Suprapubic skin (tissue), 4 donors: ENCODE measurements around the gene WDR5. TPM values are rescaled to one million over a fixed set of nuclear protein-coding genes. Genes with fewer than 3 reads are reported as not detected.

Experiments used
- DNase-seq, 2 donors: peaks; one replicate each; pipeline ENCODE4 v3.0.0-alpha.2; 2019; ENCODE audit warnings: low spot score in 2 of 2
- H3K27ac ChIP-seq: fragments of 200-600 bp; sonication (generic); one replicate; pipeline ENCODE4 v1.5.1; 2019
- H3K27me3 ChIP-seq: fragments of 200-600 bp; sonication (generic); one replicate; pipeline ENCODE4 v1.5.1; 2019
- H3K36me3 ChIP-seq: fragments of 200-600 bp; sonication (generic); one replicate; pipeline ENCODE4 v1.5.1; 2019
- H3K4me1 ChIP-seq: fragments of 200-600 bp; sonication (generic); one replicate; pipeline ENCODE4 v1.5.1; 2019
- H3K4me3 ChIP-seq: fragments of 200-600 bp; sonication (generic); one replicate; pipeline ENCODE4 v1.5.1; 2019; ENCODE audit warnings: mild to moderate bottlenecking
- H3K9me3 ChIP-seq: fragments of 200-600 bp; sonication (generic); one replicate; pipeline ENCODE4 v1.5.1; 2019
- EP300 ChIP-seq: sonication (generic); formaldehyde crosslinking; IDR thresholded peaks from one replicate; pipeline ENCODE4 v1.6.1; 2017; ENCODE audit warnings: antibody characterized with exemption
- POLR2A ChIP-seq, 2 donors: fragments of 450-650 bp; IDR thresholded peaks; one replicate each; pipeline ENCODE4 v1.6.1; 2017; ENCODE audit warnings: antibody characterized with exemption in 2 of 2, mild to moderate bottlenecking in 2 of 2, moderate library complexity in 2 of 2
- POLR2AphosphoS5 ChIP-seq, 3 donors: sonication (generic); formaldehyde crosslinking; IDR thresholded peaks; one replicate each; pipeline ENCODE4 v1.6.1; 2017; ENCODE audit warnings: antibody characterized with exemption in 3 of 3
- WGBS: methylation state at CpG from one replicate; pipeline ENCODE4 v1.1.5; 2018; 5-methylcytosine and 5-hydroxymethylcytosine counted together
- total RNA-seq, 4 donors: library from RNA; depleted of rRNA; stranded (reverse); fragments of >200 nt; gene quantifications; one replicate each; pipeline ENCODE4 v1.1.0, GENCODE V29; 2016
- TF ChIP-seq, protein P1 (sequence below), 2 donors: fragments of 200-600 bp in 1 of 2; fragments of 450-650 bp in 1 of 2; sonication (generic) in 1 of 2; IDR thresholded peaks; one replicate each; pipeline ENCODE4 v1.5.1; 2016 to 2019; ENCODE audit warnings: antibody characterized with exemption in 2 of 2, mild to moderate bottlenecking in 1 of 2, moderate library complexity in 1 of 2

The WDR5 gene
- total RNA-seq, 4 donors from 2014 or later: 21.7 to 37.8 (median 26.5) TPM

DNA sequence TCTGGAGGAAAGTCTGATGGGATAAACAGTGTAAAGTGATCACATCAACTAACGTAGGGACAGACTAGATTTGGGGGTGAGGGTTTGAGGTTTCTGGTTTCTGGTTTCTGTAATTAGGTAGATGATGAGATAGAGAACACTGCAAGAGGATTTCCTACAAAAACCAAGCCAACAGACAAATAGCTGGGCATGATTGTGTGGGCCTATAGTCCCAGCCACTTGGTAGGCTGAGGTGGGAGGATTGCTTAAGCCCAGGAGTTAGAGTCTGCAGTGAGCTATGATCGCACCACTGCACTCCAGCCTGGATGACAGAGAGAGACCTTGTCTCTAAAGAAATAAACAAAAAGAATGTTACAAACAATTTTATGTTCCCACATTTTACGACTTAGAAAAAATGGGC, 62.9 kb downstream of the WDR5 start:
- WGBS: 93% methylated on average over 3 of the region's 3 CpGs

DNA sequence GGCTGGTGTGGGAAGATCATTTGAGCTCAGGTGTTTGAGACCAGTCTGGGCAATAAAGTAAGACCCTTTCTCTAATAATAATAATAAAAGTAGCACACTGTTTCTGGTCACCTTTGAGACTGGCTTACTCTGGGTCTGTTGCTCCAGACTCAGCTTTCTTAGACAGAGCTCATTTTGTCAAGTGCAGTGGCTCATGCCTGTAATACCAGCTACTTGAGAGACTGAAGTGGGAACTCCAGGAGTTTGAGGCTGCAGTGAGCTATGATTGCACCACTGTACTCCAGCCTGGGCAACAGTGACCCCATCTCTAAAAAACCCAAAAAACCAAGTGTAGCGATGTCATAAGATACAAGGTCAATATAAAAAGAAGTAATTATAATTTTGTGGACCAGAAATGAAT, 64.8 kb downstream of the WDR5 start:
- no peaks in the 10 kb centered on the region for H3K27me3 ChIP-seq
- H3K4me1 ChIP-seq: peaks cover 7% of the 10 kb centered on the region
- H3K36me3 ChIP-seq: no peaks in the 10 kb centered on the region
- DNase-seq: no peak
- H3K4me3 ChIP-seq: no peak overlapping the region
- H3K27ac ChIP-seq: no peak overlapping the region
- H3K9me3 ChIP-seq: no peaks in the 10 kb centered on the region
- TF ChIP-seq POLR2AphosphoS5 (IDR thresholded peaks at IDR 0.05) (no peak), EP300 (no peak), POLR2A (IDR thresholded peaks at IDR 0.05) (no peak)
- TF ChIP-seq, protein P1, sequence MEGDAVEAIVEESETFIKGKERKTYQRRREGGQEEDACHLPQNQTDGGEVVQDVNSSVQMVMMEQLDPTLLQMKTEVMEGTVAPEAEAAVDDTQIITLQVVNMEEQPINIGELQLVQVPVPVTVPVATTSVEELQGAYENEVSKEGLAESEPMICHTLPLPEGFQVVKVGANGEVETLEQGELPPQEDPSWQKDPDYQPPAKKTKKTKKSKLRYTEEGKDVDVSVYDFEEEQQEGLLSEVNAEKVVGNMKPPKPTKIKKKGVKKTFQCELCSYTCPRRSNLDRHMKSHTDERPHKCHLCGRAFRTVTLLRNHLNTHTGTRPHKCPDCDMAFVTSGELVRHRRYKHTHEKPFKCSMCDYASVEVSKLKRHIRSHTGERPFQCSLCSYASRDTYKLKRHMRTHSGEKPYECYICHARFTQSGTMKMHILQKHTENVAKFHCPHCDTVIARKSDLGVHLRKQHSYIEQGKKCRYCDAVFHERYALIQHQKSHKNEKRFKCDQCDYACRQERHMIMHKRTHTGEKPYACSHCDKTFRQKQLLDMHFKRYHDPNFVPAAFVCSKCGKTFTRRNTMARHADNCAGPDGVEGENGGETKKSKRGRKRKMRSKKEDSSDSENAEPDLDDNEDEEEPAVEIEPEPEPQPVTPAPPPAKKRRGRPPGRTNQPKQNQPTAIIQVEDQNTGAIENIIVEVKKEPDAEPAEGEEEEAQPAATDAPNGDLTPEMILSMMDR (IDR thresholded peaks at IDR 0.05): no peak
- 100% methylated on average over 1 of the region's 1 CpG for WGBS

More for the DNA sequence above, 62.9 kb downstream of the WDR5 start:
- Histone ChIP-seq H3K27me3 (no peaks in the 10 kb centered on the region), H3K36me3 (no peaks in the 10 kb centered on the region), H3K4me3 (no peak overlapping the region), H3K27ac (no peak overlapping the region), H3K9me3 (no peaks in the 10 kb centered on the region), H3K4me1 (no peaks in the 10 kb centered on the region)
- peak in 1 of 2 donors; percentile 32 for DNase-seq
- TF ChIP-seq POLR2AphosphoS5 (IDR thresholded peaks at IDR 0.05) (no peak), POLR2A (IDR thresholded peaks at IDR 0.05) (no peak), EP300 (no peak)
- TF ChIP-seq, protein P1 (IDR thresholded peaks at IDR 0.05): no peak

DNA sequence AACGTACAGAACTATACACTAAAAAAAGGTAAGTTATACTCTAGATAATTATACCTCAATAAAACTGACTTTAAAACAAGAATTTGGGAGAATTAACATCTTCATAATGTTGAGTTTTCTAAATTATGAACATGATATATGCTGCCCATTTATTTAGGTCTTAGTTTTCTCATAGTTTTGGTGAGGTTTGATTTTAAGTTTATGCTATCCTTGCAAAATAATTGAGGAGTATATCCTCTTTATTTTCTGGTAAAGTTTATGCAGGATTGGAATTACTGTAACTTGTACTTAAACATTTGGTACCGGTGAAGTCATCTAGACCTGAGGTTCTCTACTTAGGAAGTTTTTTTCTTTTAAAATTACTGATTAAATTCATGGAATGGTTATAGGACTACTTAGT, 67.3 kb downstream of the WDR5 start:
- no peak overlapping the region for H3K4me3 ChIP-seq
- WGBS: 93% methylated on average over 2 of the region's 2 CpGs

DNA sequence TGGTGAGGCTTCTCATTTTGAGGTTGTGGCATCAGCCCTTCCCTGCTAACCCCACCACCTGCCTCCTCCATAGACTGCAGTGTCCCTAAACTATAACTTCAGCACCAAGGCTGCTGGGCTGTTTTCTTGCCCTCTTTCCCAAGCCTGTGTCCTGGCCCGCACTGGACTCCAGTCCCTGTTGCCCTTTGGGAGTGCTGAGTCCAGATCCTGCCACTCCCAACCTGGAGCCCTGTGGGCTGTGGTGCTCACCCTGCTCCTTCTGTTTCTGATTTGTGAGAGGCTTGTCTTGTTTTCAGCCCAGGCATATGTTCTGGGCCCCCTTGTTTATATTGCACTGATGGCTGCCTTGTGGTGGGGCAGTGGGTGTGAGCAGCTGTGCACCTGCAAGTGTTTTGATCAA, 68.2 kb downstream of the WDR5 start:
- TF ChIP-seq POLR2A (IDR thresholded peaks at IDR 0.05) (no peak), EP300 (no peak), POLR2AphosphoS5 (IDR thresholded peaks at IDR 0.05) (no peak)
- TF ChIP-seq, protein P1 (IDR thresholded peaks at IDR 0.05): no peak
- no peaks in the 10 kb centered on the region for H3K36me3 ChIP-seq
- no peak for DNase-seq
- WGBS: 100% methylated on average over 1 of the region's 1 CpG
- no peak overlapping the region for H3K27ac ChIP-seq
- no peaks in the 10 kb centered on the region for H3K9me3 ChIP-seq
- no peak overlapping the region for H3K4me3 ChIP-seq
- H3K27me3 ChIP-seq: no peaks in the 10 kb centered on the region
- H3K4me1 ChIP-seq: peaks cover 10% of the 10 kb centered on the region

More for the DNA sequence above, 67.3 kb downstream of the WDR5 start:
- Histone ChIP-seq H3K27me3 (no peaks in the 10 kb centered on the region), H3K27ac (no peak overlapping the region), H3K9me3 (no peaks in the 10 kb centered on the region), H3K4me1 (peaks cover 10% of the 10 kb centered on the region), H3K36me3 (no peaks in the 10 kb centered on the region)
- no peak for TF ChIP-seq POLR2AphosphoS5 (IDR thresholded peaks at IDR 0.05)
- TF ChIP-seq POLR2A (IDR thresholded peaks at IDR 0.05): no peak
- TF ChIP-seq, protein P1 (IDR thresholded peaks at IDR 0.05): no peak
- no peak for TF ChIP-seq EP300
- DNase-seq: no peak

DNA sequence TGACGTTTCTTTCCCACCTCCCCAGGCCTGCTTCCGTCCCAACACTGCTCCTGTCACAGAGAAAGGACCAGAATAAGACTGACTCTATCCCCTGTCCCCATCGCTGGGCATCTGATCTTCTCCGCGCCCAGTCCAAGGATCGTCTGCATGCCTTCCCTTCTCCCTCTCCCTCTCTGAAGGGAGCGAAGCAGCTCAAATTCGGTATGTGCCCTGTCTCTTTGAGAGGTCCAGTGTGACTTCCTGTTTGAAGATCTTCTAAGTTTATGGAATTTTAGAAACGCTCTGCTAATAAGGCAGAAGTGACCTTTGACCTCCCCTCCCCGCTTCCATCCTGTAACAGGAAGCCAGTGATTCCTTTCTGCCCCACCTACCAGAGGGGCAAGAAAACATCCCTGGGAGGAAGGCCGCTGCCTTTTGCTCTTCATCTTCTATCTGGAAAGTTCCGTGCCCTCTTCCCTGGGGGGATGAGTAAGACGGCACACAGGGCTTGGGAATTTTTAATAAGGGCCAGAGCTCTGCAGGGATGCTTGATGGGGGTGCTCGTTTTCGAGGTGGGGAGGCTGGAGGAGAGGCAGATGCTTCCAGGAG, 69.2 kb downstream of the WDR5 start:
- peak; percentile 55 to 67 for DNase-seq

More for the DNA sequence above, 69.2 kb downstream of the WDR5 start:
- Histone ChIP-seq H3K9me3 (no peaks in the 10 kb centered on the region), H3K36me3 (no peaks in the 10 kb centered on the region), H3K4me3 (no peak overlapping the region), H3K4me1 (peaks cover 10% of the 10 kb centered on the region), H3K27ac (no peak overlapping the region), H3K27me3 (no peaks in the 10 kb centered on the region)
- 81% methylated on average over 15 of the region's 15 CpGs for WGBS
- TF ChIP-seq POLR2A (IDR thresholded peaks at IDR 0.05): no peak
- TF ChIP-seq, protein P1 (IDR thresholded peaks at IDR 0.05): no peak
